Body of pancreas (tissue), 4 donors: Measurements from ENCODE around the gene CRACR2A.

Experiments used
- CTCF ChIP-seq, 7 experiments: fragments of 450-650 bp in 4 of 7; fragments of 200-600 bp in 3 of 7; sonication (generic) in 3 of 7; IDR thresholded peaks; one replicate each; pipeline ENCODE4 v1.5.1; 2016 to 2019; ENCODE audit warnings: antibody characterized with exemption in 7 of 7
- POLR2A ChIP-seq, 3 donors: fragments of 450-650 bp; IDR thresholded peaks; one replicate each; pipeline ENCODE4 v1.6.1; 2016; ENCODE audit warnings: antibody characterized with exemption in 3 of 3, mild to moderate bottlenecking in 2 of 3

- no peak for TF ChIP-seq CTCF (IDR thresholded peaks at IDR 0.05)
- no peak for TF ChIP-seq POLR2A (IDR thresholded peaks at IDR 0.05)
Measured at GRCh38 chr12:3747976-3748619, 4.8 kb downstream of the CRACR2A start.
